Right lobe of liver (tissue), 4 donors: ENCODE results near the gene NUMB.

Experiments
- CTCF ChIP-seq, 4 donors: fragments of 200-600 bp in 3 of 4; fragments of 450-650 bp in 1 of 4; IDR thresholded peaks; one replicate each; pipeline versions ENCODE4 v1.5.1 to v1.8.0; 2016 to 2022; ENCODE audit warnings: antibody characterized with exemption in 4 of 4, mild to moderate bottlenecking in 2 of 4
- POLR2A ChIP-seq: fragments of 450-650 bp; IDR thresholded peaks from one replicate; pipeline ENCODE4 v1.6.1; 2017; ENCODE audit warnings: antibody characterized with exemption, mild to moderate bottlenecking
- donor health status: DM: no; HTN: no; CAD: no.
- donor health status: DM: no; HTN: no; CAD: no.
- donor health status: DM: no; HTN: yes; CAD: no.

DNA sequence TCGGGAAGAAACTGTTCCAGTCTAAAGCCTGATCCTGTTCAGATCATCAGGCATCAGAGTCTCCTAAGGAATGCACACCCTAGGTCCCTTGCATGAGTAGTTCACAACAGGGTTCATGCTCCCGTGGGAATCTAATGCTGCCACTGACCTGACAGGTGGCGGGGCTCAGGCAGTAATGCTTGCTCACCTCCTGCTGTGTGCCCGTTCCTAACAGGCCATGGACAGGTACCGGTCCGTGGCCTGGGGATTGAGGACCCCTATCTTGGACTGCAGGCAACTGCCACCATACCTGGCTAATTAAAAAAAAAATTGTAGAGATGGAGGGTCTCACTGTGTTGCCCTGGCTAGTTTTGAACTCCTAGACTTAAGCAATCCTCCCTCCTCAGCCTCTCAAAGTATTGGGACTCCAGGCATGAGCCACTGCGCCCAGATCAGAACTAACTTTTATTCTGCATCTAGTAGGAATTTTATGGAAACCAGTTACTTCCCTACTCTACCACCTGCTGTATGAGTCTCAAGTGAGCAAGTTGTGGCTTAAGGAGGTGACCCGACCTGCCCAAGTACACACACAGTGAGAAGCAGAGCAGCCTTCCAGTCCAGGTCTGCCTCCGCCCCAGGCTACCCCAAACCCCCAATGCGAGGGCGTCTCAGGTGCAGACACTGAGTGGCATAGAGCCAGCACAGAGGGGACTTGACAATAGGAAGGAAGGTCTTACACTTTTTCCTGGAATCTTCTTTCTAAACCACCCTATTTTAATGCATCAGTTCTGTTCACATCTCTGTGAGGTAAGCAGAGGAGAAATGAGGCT, 223.6 kb downstream of the NUMB start:
- TF ChIP-seq CTCF (IDR thresholded peaks at IDR 0.05) (no peak), POLR2A (no peak)
